ENCODE data around the gene CCR5.

- TF ChIP-seq CTCF (IDR thresholded peaks at IDR 0.05), result no peak
- TF ChIP-seq POLR2A (IDR thresholded peaks at IDR 0.05), result no peak
These were observed 23.0 kb downstream of the CCR5 start for GRCh38 chr3:46393554-46394434.
